Activated B cell treated with CpG ODN at 0.5 μM for 24 hours (primary cell): ENCODE measurements around the gene ASMTL. TPM values are rescaled to one million over a fixed set of nuclear protein-coding genes. Genes with fewer than 3 reads are reported as not detected.

Source experiments
- ATAC-seq: fragments of 200-7000 bp; cut with Tn5 transposase; one replicate; pipeline ENCODE4 v1.10.0; 2021; ENCODE audit warnings: low read depth, mild to moderate bottlenecking, moderate library complexity
- CTCF ChIA-PET: fragments of 350-600 bp; sonication (Branson Sonifier 250); formaldehyde crosslinking; loops from one replicate; lab custom pipeline; 2021; ENCODE audit warnings: antibody characterized with exemption; lab: Charles Lee
- POLR2A ChIA-PET: fragments of 350-600 bp; sonication (Branson Sonifier 250); formaldehyde crosslinking; loops from one replicate; lab custom pipeline; 2021; ENCODE audit warnings: antibody characterized with exemption; lab: Charles Lee
- DNase-seq: peaks from one replicate; pipeline ENCODE4 v3.0.0; 2022
- H3K27ac Mint-ChIP-seq: one replicate; pipeline ENCODE4 v1.8.0; 2020; ENCODE audit warnings: mixed read lengths
- H3K27me3 Mint-ChIP-seq: one replicate; pipeline ENCODE4 v1.8.0; 2021; ENCODE audit warnings: mixed read lengths
- H3K36me3 Mint-ChIP-seq: one replicate; pipeline ENCODE4 v1.8.0; 2021; ENCODE audit warnings: low read depth, mixed read lengths
- H3K4me1 Mint-ChIP-seq: one replicate; pipeline ENCODE4 v1.8.0; 2021; ENCODE audit warnings: mixed read lengths
- H3K4me3 Mint-ChIP-seq: one replicate; pipeline ENCODE4 v1.8.0; 2020; ENCODE audit warnings: mild to moderate bottlenecking, mixed read lengths
- H3K9me3 Mint-ChIP-seq: one replicate; pipeline ENCODE4 v1.8.0; 2020; ENCODE audit warnings: mixed read lengths
- intact Hi-C: fragments of 100-400 bp; cut with micrococcal nuclease; formaldehyde crosslinking; loops from one replicate; pipeline ENCODE4 v1.15.1; 2024
- total RNA-seq: library from RNA; stranded (reverse); gene quantifications from 2 replicates; pipeline ENCODE4 v1.2.3, GENCODE V29; 2022
- TF ChIP-seq, protein P1 (sequence below): fragments of 200-600 bp; IDR thresholded peaks from one replicate; pipeline ENCODE4 v1.8.0; 2022; ENCODE audit warnings: antibody characterized with exemption, mild to moderate bottlenecking

The ASMTL gene
- total RNA-seq, 1 donor from 2014 or later: 52.1 TPM

DNA sequence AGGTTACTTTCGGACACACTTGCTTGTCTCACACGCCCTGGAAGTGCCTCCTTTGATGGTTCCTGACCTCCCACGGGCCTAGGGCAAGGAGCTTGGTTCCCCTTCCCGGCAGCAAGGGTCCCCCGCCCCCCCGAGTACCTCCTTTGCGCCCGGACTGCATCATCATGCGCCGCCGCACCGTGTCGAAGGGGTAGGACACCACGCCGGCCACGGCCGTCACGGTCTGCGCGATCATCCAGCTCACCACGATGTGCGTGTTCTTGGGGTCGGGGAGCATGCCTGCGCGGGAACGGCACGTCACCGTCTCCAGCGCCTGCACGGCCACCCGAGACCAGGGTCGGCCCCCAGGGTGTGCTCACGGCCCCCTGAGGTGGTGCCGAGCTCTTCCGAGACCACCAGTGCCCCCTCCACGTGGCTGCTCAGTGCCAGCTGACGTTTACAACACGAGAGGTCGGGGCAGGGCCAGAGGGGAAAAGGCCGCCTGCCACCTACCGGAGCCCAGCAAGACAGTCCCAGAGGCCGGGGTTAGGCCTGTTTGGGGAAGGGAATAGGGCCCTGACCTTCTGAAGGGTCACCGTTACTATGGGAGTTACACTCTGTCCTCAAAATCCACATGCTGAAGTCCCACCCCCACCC lies 65.5 kb downstream of the ASMTL start:
- intact Hi-C loops: no loop called here
- CTCF ChIA-PET: no interaction called here
- Mint-ChIP-seq H3K9me3 (no peaks in the 10 kb centered on the region), H3K27ac (peak overlapping the region; percentile 18), H3K4me1 (peaks cover 36% of the 10 kb centered on the region), H3K36me3 (peaks cover 87% of the 10 kb centered on the region), H3K27me3 (no peaks in the 10 kb centered on the region), H3K4me3 (no peak overlapping the region)
- TF ChIP-seq, protein P1, sequence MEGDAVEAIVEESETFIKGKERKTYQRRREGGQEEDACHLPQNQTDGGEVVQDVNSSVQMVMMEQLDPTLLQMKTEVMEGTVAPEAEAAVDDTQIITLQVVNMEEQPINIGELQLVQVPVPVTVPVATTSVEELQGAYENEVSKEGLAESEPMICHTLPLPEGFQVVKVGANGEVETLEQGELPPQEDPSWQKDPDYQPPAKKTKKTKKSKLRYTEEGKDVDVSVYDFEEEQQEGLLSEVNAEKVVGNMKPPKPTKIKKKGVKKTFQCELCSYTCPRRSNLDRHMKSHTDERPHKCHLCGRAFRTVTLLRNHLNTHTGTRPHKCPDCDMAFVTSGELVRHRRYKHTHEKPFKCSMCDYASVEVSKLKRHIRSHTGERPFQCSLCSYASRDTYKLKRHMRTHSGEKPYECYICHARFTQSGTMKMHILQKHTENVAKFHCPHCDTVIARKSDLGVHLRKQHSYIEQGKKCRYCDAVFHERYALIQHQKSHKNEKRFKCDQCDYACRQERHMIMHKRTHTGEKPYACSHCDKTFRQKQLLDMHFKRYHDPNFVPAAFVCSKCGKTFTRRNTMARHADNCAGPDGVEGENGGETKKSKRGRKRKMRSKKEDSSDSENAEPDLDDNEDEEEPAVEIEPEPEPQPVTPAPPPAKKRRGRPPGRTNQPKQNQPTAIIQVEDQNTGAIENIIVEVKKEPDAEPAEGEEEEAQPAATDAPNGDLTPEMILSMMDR: no peak
- DNase-seq (no peak), ATAC-seq (no peak)
- POLR2A ChIA-PET: no interaction called here

DNA sequence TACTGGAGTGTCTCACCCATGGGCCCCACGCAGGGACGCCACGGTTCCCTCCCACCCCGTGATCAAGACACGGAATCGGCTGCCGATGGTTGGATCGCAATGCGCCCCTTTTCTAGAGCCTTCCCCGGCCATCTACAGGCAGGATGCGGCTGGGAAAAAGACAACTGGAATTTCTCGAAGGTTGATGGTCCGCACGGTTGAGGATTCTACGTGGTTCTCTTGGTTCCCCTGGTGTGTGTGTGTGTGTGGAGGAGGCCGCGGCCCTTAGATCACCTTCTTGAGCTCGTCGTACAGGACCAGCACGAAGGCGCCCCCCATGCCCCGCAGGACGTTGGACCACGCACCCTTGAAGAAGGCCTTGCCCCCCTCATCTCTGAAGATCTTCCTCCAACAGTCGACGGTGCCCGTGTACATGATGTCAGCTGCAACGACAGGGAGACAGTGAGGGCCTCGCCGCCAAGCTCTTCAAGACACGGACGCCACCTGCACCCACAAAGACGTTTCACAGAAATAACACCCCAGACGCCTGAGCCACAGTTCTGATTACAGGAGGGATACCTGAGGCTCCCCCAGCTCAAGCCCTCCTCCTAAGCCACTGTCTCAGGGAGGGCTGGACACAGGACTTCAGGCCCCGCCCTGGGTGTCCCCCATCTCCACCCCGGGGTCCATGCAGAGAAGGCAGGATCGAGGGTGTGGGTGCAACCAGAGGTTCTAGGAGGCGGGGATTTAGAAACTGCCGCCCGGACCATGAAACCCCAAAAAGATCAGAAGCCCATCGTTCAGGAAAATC lies 66.2 kb downstream of the ASMTL start:
- H3K4me1 Mint-ChIP-seq: peaks cover 36% of the 10 kb centered on the region
- intact Hi-C loops: no loop called here
- H3K4me3 Mint-ChIP-seq: no peak overlapping the region
- ATAC-seq: no peak
- no peak for DNase-seq
- no peaks in the 10 kb centered on the region for H3K27me3 Mint-ChIP-seq
- TF ChIP-seq, protein P1: no peak
- ChIA-PET POLR2A (no interaction called here), CTCF (no interaction called here)
- no peaks in the 10 kb centered on the region for H3K9me3 Mint-ChIP-seq
- peaks cover 88% of the 10 kb centered on the region for H3K36me3 Mint-ChIP-seq
- no peak overlapping the region for H3K27ac Mint-ChIP-seq

DNA sequence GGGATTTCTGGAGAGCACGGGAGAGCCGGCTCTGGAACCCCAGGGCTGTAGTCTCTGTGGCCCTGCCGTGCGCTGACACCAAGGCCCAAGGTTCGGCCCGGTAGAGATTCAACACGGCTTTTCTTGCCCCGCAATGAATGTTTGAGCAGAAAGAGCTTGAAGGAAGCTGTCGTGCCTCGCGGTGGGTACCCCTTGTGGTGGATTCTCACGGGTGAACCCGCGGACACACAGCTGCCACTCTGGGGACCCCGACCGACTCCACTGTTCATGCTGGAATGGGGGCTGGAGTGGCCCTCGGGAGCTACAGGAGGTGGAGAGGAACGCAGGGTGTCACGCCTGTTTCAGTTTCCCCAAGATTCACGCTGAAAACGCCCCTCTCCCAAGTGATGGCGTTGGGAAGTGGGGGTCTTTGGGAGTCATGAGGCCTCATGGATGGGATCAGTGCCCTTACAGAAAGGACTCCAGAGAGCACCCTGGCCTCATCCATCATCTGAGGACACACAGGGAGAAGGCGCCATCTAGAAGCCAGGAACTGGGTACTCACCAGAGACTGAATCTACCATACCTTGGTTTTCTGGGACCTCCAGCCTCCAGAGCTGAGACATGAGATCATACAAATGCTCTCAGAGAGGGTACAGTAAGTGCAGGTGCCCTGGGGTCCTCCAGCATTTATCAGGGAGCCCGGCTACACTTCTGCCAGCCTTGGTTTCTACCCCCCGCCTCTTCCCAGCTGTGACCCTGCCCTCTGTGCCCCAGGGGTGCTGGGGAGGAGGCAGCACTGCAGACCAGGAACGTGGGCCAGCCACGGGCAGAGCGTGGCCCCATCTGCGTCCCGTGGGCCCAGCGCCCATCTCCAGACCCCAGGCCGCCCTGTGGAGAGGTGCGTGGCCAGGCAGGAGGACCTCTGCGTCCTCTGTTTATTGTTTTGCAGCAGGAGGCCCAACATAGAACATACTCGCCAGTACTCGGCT lies 67.2 kb downstream of the ASMTL start:
- no peak for DNase-seq
- ChIA-PET POLR2A (no interaction called here), CTCF (no interaction called here)
- peaks cover 79% of the 10 kb centered on the region for H3K36me3 Mint-ChIP-seq
- TF ChIP-seq, protein P1: no peak
- peak; percentile 13 for ATAC-seq
- no peaks in the 10 kb centered on the region for H3K9me3 Mint-ChIP-seq
- H3K4me3 Mint-ChIP-seq: no peak overlapping the region
- intact Hi-C loops: no loop called here
- peaks cover 27% of the 10 kb centered on the region for H3K4me1 Mint-ChIP-seq
- H3K27me3 Mint-ChIP-seq: no peaks in the 10 kb centered on the region
- no peak overlapping the region for H3K27ac Mint-ChIP-seq

DNA sequence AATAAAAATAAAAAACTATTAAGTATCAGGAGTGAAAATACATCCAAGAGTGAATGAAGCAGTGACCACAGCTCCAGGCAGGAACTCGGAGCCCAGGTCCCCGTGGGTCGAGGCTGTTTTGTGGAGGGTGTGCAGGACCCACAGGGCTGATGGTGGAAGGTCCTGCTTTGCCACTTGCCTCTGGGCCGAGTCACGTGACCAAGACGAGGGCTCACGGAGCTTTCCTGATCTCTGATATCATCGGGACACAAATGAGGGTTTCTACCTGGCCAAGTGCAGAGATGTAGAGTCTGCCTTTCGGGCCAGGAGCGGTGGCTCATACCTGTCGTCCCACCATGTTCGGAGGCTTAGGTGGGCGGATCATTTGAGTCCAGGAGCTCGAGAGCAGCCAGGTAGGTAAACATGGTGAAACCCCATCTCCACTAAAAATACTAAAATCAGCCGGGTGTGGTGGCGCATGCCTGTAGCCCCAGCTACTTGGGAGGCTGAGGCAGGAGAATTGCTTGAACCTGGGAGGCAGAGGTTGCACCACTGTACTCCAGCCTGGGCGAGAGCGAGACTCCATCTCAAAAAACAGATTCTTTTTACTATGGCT lies 68.0 kb downstream of the ASMTL start:
- no peak overlapping the region for H3K4me3 Mint-ChIP-seq
- no peaks in the 10 kb centered on the region for H3K9me3 Mint-ChIP-seq
- TF ChIP-seq, protein P1: no peak
- peaks cover 24% of the 10 kb centered on the region for H3K4me1 Mint-ChIP-seq
- ChIA-PET POLR2A (no interaction called here), CTCF (no interaction called here)
- no peak overlapping the region for H3K27ac Mint-ChIP-seq
- DNase-seq (no peak), ATAC-seq (no peak)
- no peaks in the 10 kb centered on the region for H3K27me3 Mint-ChIP-seq
- intact Hi-C loops: no loop called here
- peaks cover 72% of the 10 kb centered on the region for H3K36me3 Mint-ChIP-seq
